OCI-LY7 (cell line): ENCODE results near the gene LPA. TPM values are rescaled to one million over a fixed set of nuclear protein-coding genes. Genes with fewer than 3 reads are reported as not detected.
A peak's percentile ranks its signal among the peaks of the same experiment; 100 is the strongest.

ENCODE experiments used
- BruUV-seq: library from RNA; stranded (reverse); fragments of 400-500 nt; replicated peaks from 2 replicates; lab custom pipeline; 2021; lab: Mats Ljungman, UMichigan
- CTCF ChIA-PET: fragments of 300-600 bp; sonication (Branson Sonifier 250); formaldehyde crosslinking; loops from one replicate; lab custom pipeline; 2022; ENCODE audit warnings: antibody characterized with exemption; ENCODE audit not compliant: unreplicated experiment; lab: Charles Lee
- POLR2A ChIA-PET: fragments of 300-600 bp; sonication (Branson Sonifier 250); formaldehyde crosslinking; loops from one replicate; lab custom pipeline; 2022; ENCODE audit warnings: antibody characterized with exemption; lab: Charles Lee
- DNase-seq: peaks from one replicate; pipeline ENCODE4 v3.0.0-alpha.2; 2015; ENCODE audit warnings: low spot score
- H2AFZ ChIP-seq: fragments of 200-600 bp; sonication (generic), shearing (Covaris generic); 2 replicates; pipeline ENCODE4 v1.6.1; 2014; ENCODE audit warnings: mild to moderate bottlenecking, antibody characterized with exemption, low read length, moderate library complexity
- H3K27ac ChIP-seq: fragments of 200-600 bp; sonication (generic); 2 replicates; pipeline ENCODE4 v1.5.1; 2014; ENCODE audit warnings: mixed run types, low read depth, mild to moderate bottlenecking, moderate library complexity, low read length, inconsistent platforms; ENCODE audit not compliant: poor library complexity, severe bottlenecking
- H3K36me3 ChIP-seq: fragments of 200-600 bp; sonication (generic); 2 replicates; pipeline ENCODE4 v1.6.1; 2014; ENCODE audit warnings: mild to moderate bottlenecking, antibody characterized with exemption, low read length, moderate library complexity, mixed read lengths; ENCODE audit not compliant: insufficient read depth
- H3K4me1 ChIP-seq: fragments of 200-600 bp; sonication (generic); 2 replicates; pipeline ENCODE4 v1.5.1; 2014; ENCODE audit warnings: mild to moderate bottlenecking, low read length; ENCODE audit not compliant: insufficient read depth, poor library complexity, severe bottlenecking
- H3K4me2 ChIP-seq: fragments of 200-600 bp; sonication (generic); 2 replicates; pipeline ENCODE4 v1.6.1; 2014; ENCODE audit warnings: mild to moderate bottlenecking, low read length
- H3K4me3 ChIP-seq: fragments of 200-600 bp; sonication (generic); 2 replicates; pipeline ENCODE4 v1.5.1; 2014; ENCODE audit warnings: mild to moderate bottlenecking, low read depth, low read length; ENCODE audit not compliant: poor library complexity, severe bottlenecking
- H3K79me2 ChIP-seq: fragments of 200-600 bp; sonication (generic); 2 replicates; pipeline ENCODE4 v1.6.1; 2016; ENCODE audit warnings: low read depth, mild to moderate bottlenecking, low read length, moderate library complexity, mixed read lengths; ENCODE audit not compliant: insufficient read depth
- H3K9me2 ChIP-seq: fragments of 200-600 bp; sonication (generic); 2 replicates; pipeline ENCODE4 v1.6.1; 2016; ENCODE audit warnings: mild to moderate bottlenecking, low read length, mixed read lengths; ENCODE audit not compliant: insufficient read depth
- H3K9me3 ChIP-seq: fragments of 200-600 bp; sonication (generic); 2 replicates; pipeline ENCODE4 v1.6.1; 2014; ENCODE audit warnings: mild to moderate bottlenecking, mixed run types, low read length, mixed read lengths
- H4K20me1 ChIP-seq: fragments of 200-600 bp; sonication (generic); 2 replicates; pipeline ENCODE4 v1.6.1; 2014; ENCODE audit warnings: mild to moderate bottlenecking, antibody characterized with exemption, low read length, moderate library complexity, mixed read lengths; ENCODE audit not compliant: insufficient read depth
- EZH2phosphoT487 ChIP-seq: fragments of 200-600 bp; sonication (generic); IDR thresholded peaks from 2 replicates; pipeline ENCODE4 v1.6.1; 2018; ENCODE audit warnings: low read depth, borderline replicate concordance, mild to moderate bottlenecking, mixed run types, antibody characterized with exemption, low read length, moderate library complexity, mixed read lengths
- intact Hi-C: fragments of 100-400 bp; cut with micrococcal nuclease; formaldehyde crosslinking; loops from one replicate; pipeline ENCODE4 v1.10.0; 2022; ENCODE audit not compliant: unreplicated experiment
- total RNA-seq, 2 experiments: library from RNA; depleted of rRNA in 1 of 2; stranded (reverse); fragments of >200 nt in 1 of 2; shearing (Covaris generic) in 1 of 2; gene quantifications; 2 replicates each; pipeline ENCODE4 v1.2.3, GENCODE V29; 2014 to 2022
- TF ChIP-seq, protein P1 (sequence below): fragments of 200-600 bp; sonication (generic); conservative IDR thresholded peaks from 2 replicates; pipeline ENCODE4 v1.5.1; 2014; ENCODE audit warnings: mild to moderate bottlenecking, antibody characterized with exemption, low read length, moderate library complexity, mixed read lengths

The LPA gene
- total RNA-seq, 2 experiments from 2014 or later, result not detected

DNA sequence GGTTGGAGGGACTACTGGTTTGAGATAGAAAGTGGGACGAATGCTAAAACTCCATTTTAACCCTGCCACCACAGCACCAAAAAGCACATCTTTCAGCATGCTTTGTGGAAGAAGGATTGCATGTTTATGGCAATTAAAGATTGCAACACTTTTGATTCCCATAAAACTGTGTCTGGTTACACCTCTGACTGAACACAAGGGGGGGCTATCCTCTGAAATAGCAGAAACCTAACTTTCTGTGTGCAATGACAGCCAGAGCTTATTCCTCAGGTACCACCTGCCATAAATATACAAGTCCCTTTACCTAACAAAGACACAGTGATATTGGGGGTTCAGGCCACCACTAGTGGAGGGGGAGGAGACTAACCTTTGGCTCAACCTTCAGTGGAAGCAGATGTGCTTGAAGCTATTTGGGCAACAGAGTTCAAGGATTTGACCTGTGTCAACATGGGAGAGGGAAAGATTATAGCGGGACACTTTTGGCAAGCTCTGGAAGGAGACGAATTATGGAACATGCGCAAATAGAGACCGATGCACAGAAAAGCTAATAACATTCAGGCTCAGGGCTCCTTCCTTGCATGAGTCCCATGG is 28.4 kb upstream of the LPA start:
- Histone ChIP-seq H3K9me2 (no peaks in the 10 kb centered on the region), H3K4me2 (no peak overlapping the region), H3K4me3 (no peak overlapping the region), H3K9me3 (no peaks in the 10 kb centered on the region), H3K4me1 (no peaks in the 10 kb centered on the region), H3K79me2 (no peaks in the 10 kb centered on the region), H2AFZ (no peak overlapping the region), H3K36me3 (no peaks in the 10 kb centered on the region), H3K27ac (no peak overlapping the region), H4K20me1 (no peaks in the 10 kb centered on the region)
- intact Hi-C loops, result no loop called here
- TF ChIP-seq, protein P1, sequence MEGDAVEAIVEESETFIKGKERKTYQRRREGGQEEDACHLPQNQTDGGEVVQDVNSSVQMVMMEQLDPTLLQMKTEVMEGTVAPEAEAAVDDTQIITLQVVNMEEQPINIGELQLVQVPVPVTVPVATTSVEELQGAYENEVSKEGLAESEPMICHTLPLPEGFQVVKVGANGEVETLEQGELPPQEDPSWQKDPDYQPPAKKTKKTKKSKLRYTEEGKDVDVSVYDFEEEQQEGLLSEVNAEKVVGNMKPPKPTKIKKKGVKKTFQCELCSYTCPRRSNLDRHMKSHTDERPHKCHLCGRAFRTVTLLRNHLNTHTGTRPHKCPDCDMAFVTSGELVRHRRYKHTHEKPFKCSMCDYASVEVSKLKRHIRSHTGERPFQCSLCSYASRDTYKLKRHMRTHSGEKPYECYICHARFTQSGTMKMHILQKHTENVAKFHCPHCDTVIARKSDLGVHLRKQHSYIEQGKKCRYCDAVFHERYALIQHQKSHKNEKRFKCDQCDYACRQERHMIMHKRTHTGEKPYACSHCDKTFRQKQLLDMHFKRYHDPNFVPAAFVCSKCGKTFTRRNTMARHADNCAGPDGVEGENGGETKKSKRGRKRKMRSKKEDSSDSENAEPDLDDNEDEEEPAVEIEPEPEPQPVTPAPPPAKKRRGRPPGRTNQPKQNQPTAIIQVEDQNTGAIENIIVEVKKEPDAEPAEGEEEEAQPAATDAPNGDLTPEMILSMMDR, result peak; percentile 62
- no peak for TF ChIP-seq EZH2phosphoT487
- ChIA-PET POLR2A (interaction anchor here (0.6 kb wide), 1 partner anchor 635 kb away, joined by 3 read pairs; no protein-coding TSS in a partner anchor), CTCF (no interaction called here)
- DNase-seq, result peak; percentile 20
- no TSS peak for BruUV-seq

DNA sequence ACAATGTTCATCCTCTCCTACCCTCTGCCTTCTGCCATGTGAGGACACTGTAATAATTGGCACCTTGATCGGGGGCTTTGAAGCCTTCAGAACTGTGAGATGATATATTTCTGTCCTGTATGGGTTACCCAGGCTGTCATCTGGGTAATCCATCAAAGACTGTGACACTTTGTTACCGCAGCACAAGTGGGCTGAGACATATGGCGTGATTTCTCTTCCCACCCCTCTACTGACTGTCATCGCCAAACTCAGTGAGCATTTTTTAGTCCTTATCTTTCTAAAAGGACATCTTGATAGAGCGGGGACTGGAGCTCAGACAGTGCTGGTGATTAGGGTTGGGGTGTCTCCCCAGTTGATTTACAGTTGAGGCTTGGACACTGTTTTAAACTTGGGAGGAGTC is 27.5 kb upstream of the LPA start:
- no TSS peak for BruUV-seq
- Histone ChIP-seq H3K9me2 (no peaks in the 10 kb centered on the region), H3K79me2 (no peaks in the 10 kb centered on the region), H3K9me3 (no peaks in the 10 kb centered on the region), H3K4me2 (no peak overlapping the region), H3K36me3 (no peaks in the 10 kb centered on the region), H4K20me1 (no peaks in the 10 kb centered on the region), H3K27ac (no peak overlapping the region), H3K4me3 (no peak overlapping the region), H3K4me1 (no peaks in the 10 kb centered on the region), H2AFZ (no peak overlapping the region)
- TF ChIP-seq EZH2phosphoT487, result no peak
- TF ChIP-seq, protein P1, result no peak
- ChIA-PET CTCF (no interaction called here), POLR2A (no interaction called here)
- intact Hi-C loops, result no loop called here
- DNase-seq, result no peak

DNA sequence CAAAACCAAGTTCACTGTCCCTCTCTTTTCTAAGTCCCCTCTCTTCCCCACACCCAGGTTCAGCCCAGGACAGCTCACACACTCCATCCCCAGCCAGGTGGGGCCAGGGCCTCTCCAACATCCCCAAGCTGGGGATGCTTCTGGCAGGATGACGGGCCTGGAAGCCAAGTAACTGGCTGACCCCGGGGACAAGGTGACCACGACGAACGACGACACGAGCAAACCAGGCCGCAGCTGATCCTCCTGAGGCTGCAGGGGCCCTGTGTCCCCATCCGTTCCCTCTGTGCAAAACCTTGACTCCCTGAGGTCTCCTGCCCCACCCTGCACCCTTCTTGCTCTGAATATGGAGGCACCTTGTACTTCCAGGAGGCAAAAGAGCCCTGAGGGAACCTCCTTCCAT is 26.4 kb upstream of the LPA start:
- Histone ChIP-seq H4K20me1 (no peaks in the 10 kb centered on the region), H3K9me2 (no peaks in the 10 kb centered on the region), H3K36me3 (no peaks in the 10 kb centered on the region), H2AFZ (no peak overlapping the region), H3K79me2 (no peaks in the 10 kb centered on the region), H3K27ac (no peak overlapping the region), H3K4me2 (no peak overlapping the region), H3K9me3 (no peaks in the 10 kb centered on the region), H3K4me1 (no peaks in the 10 kb centered on the region), H3K4me3 (no peak overlapping the region)
- no peak for TF ChIP-seq EZH2phosphoT487
- TF ChIP-seq, protein P1, result no peak
- ChIA-PET POLR2A (no interaction called here), CTCF (no interaction called here)
- no TSS peak for BruUV-seq
- DNase-seq, result no peak
- intact Hi-C loops, result no loop called here
